HG03558 (cell line): Measurements from ENCODE around the gene HMGXB3.
"Not testable (repeated sequence)": the region's sequence is repeated elsewhere in the genome, so short reads cannot be mapped to it uniquely, and the experiment has no call there.

Source experiments
- ATAC-seq: cut with Tn5 transposase; IDR thresholded peaks from one replicate; pipeline ENCODE4 v1.9.1; 2021; ENCODE audit warnings: moderate number of reproducible peaks; ENCODE audit not compliant: unreplicated experiment; ENCODE audit errors: extremely low read depth

HMGXB3 gene

GRCh38 chr5:150020249-150020648, 19.7 kb downstream of the HMGXB3 start:
- ATAC-seq: no peak

GRCh38 chr5:150021491-150022157, 21.1 kb downstream of the HMGXB3 start:
- no peak for ATAC-seq

- ATAC-seq: no peak
Observed at GRCh38 chr5:150022158-150022531, 21.6 kb downstream of the HMGXB3 start.

- ATAC-seq: no peak
Observed at GRCh38 chr5:150022681-150023080, 22.1 kb downstream of the HMGXB3 start.

GRCh38 chr5:150023136-150023535, 22.6 kb downstream of the HMGXB3 start:
- ATAC-seq: no peak

GRCh38 chr5:150024346-150024984, 23.9 kb downstream of the HMGXB3 start:
- ATAC-seq: no peak

GRCh38 chr5:150026682-150027172, 26.2 kb downstream of the HMGXB3 start:
- ATAC-seq: no peak

GRCh38 chr5:150028047-150028446, 27.5 kb downstream of the HMGXB3 start:
- not testable (repeated sequence) for ATAC-seq

- no peak for ATAC-seq
Observed at GRCh38 chr5:150033334-150033733, 32.8 kb downstream of the HMGXB3 start.

- ATAC-seq: no peak
Observed at GRCh38 chr5:150034662-150035061, 34.1 kb downstream of the HMGXB3 start.

- ATAC-seq: peak; percentile 83
Observed at GRCh38 chr5:150035139-150035895, 34.8 kb downstream of the HMGXB3 start.

- ATAC-seq: no peak
Observed at GRCh38 chr5:150036513-150036912, 36.0 kb downstream of the HMGXB3 start.

- ATAC-seq: no peak
Observed at GRCh38 chr5:150038547-150038946, 38.0 kb downstream of the HMGXB3 start.

- no peak for ATAC-seq
Observed at GRCh38 chr5:150042459-150042858, 41.9 kb downstream of the HMGXB3 start.

GRCh38 chr5:150043657-150044328, 43.3 kb downstream of the HMGXB3 start:
- ATAC-seq: no peak

- ATAC-seq: no peak
Observed at GRCh38 chr5:150044329-150044681, 43.8 kb downstream of the HMGXB3 start.

GRCh38 chr5:150044712-150045111, 44.2 kb downstream of the HMGXB3 start:
- ATAC-seq: no peak

- ATAC-seq: no peak
Observed at GRCh38 chr5:150045549-150045948, 45.0 kb downstream of the HMGXB3 start.

GRCh38 chr5:150046031-150046430, 45.5 kb downstream of the HMGXB3 start:
- no peak for ATAC-seq

GRCh38 chr5:150050172-150050811, 49.8 kb downstream of the HMGXB3 start:
- ATAC-seq: not testable (repeated sequence)
